Right ventricle myocardium inferior (tissue), 1 donor: ENCODE measurements around the gene TRPV4. TPM values are rescaled to one million over a fixed set of nuclear protein-coding genes. Genes with fewer than 3 reads are reported as not detected.

Experiments used
- ATAC-seq: fragments of 200-7000 bp; cut with Tn5 transposase; one replicate; pipeline ENCODE4 v1.9.1; 2020; ENCODE audit warnings: mild to moderate bottlenecking, moderate library complexity
- DNase-seq: peaks from one replicate; pipeline ENCODE4 v3.0.0; 2021; ENCODE audit errors: missing footprints
- intact Hi-C: fragments of 100-400 bp; cut with DNase I; formaldehyde crosslinking; loops from one replicate; pipeline ENCODE4 v1.11.0; 2022
- total RNA-seq: library from RNA; stranded (reverse); fragmentation: NEBNext Ultra II Directional; extraction: Animal tissue kit (Norgen Biotek cat#: 25700); gene quantifications from one replicate; pipeline ENCODE4 v1.2.1, GENCODE V29; 2021
- donor health status: DM: no; HTN: yes; CAD: no; lungs with severe emphysema.

Gene TRPV4
- total RNA-seq, 1 donor from 2014 or later: 0.32 TPM

DNA sequence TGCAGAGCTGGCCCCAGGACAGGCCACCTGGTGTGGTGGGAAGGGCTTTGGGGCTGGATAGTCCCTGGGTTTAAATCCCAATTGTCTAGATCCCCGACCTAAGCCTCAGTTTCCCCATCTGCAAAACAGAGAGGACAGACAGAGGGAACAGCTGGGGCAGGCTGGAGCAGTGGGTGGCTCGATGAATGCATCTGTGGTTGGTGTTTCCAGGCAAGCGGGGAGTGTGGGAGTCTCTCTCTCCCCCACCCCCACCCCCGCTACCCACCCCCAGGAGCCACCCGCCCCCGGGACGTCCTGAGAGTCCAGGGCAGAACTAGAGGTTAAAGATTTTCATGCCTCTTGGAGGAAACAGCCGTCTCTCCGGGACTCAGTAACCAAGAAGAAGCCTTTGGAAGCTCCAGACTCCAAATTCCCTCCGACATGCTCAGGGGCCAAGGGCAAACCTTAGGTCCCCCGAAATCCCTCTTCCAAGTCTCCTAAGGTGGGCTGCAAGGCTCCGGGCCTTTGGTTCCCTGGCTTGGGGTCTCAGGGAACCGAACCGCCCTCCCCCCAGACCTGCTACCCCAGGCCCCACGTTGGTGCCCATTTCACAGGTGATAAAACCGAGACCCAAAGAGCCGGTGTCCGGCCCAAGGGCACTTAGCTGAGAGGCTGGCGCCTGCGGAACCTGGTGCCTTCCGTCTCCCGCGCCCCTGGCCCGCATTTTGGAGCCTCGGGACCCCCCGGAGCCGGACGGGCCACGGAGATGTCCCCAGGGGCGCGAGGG, 474 bp downstream of the TRPV4 start:
- intact Hi-C loops: no loop called here
- DNase-seq: peak; percentile 65
- no peak for ATAC-seq

- no peak for DNase-seq
- intact Hi-C loops: no loop called here
- no peak for ATAC-seq
Measured at GRCh38 chr12:109831929-109832328, 1.3 kb downstream of the TRPV4 start.

GRCh38 chr12:109831365-109831764, 1.8 kb downstream of the TRPV4 start:
- intact Hi-C loops: no loop called here
- ATAC-seq (no peak), DNase-seq (peak; percentile 9)

DNA sequence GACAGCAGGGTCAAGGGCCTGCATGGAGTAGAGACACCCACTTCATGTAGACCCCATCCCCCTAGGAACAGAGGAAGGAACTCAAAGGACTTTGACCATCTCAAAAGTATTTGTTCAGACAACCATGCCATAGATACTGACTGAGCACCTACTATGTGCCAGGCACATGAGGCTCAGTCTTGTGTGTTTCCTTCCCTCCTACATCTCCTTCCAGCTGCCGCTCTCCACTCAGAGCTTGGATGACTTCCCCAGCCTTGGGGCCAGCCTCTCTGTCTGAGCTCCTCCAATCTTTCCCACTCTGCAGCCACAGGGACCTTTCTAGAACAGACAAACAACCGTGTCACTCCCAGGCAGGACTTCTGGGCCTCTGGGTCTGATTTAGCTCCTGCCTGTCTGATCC, 2.5 kb downstream of the TRPV4 start:
- intact Hi-C loops: no loop called here
- ATAC-seq: no peak
- no peak for DNase-seq

DNA sequence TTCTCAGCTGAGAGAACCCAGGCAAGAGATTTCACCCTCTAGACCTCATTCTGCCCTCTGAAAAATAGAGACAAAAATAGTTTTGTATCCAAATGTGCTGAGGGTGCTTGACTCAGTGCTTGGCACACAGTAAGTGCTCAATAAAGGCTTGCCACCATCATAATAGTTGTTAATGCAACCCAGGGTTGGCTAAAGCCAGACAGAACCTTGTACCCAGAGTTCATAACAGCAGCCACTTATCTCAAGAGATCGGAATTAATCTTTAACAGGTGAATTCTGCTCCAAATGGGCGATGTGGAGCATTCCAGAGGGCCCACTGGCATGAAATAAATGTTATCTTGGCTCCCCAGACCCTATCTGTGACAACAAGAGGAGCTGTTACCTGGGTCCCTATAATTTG, 2.9 kb downstream of the TRPV4 start:
- DNase-seq (no peak), ATAC-seq (no peak)
- intact Hi-C loops: no loop called here

GRCh38 chr12:109829667-109830066, 3.5 kb downstream of the TRPV4 start:
- ATAC-seq (no peak), DNase-seq (no peak)
- intact Hi-C loops: no loop called here

- DNase-seq: no peak
- intact Hi-C loops: no loop called here
- no peak for ATAC-seq
Measured at GRCh38 chr12:109828754-109829511, 4.3 kb downstream of the TRPV4 start.

GRCh38 chr12:109827566-109828550, 5.3 kb downstream of the TRPV4 start:
- intact Hi-C loops: no loop called here
- peak; percentile 82 for ATAC-seq
- peak; percentile 90 for DNase-seq

DNA sequence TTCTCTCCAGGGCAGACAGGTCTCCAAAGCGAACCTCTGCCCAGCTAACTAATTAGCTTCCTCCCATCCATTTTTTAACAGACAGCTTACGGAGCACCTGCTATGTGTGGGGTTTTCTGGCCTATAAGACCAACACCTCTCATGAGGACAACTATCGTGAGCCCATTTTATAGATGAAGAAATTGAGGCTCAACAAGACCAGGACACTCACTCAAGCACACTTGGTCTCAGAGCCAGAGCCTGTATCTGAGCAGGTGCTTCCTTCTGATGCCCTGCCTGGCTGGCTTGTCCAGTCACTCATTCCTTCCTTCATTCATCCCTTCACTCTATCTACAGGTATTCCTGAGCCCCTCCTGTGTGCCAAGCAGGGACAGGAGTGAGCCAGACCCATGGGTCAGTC, 6.1 kb downstream of the TRPV4 start:
- no peak for ATAC-seq
- intact Hi-C loops: no loop called here
- DNase-seq: peak; percentile 22

GRCh38 chr12:109824731-109825130, 8.5 kb downstream of the TRPV4 start:
- DNase-seq: no peak
- no peak for ATAC-seq
- intact Hi-C loops: no loop called here

- DNase-seq (peak; percentile 67), ATAC-seq (peak; percentile 72)
- intact Hi-C loops: no loop called here
Measured at GRCh38 chr12:109822951-109823411, 10.2 kb downstream of the TRPV4 start.

DNA sequence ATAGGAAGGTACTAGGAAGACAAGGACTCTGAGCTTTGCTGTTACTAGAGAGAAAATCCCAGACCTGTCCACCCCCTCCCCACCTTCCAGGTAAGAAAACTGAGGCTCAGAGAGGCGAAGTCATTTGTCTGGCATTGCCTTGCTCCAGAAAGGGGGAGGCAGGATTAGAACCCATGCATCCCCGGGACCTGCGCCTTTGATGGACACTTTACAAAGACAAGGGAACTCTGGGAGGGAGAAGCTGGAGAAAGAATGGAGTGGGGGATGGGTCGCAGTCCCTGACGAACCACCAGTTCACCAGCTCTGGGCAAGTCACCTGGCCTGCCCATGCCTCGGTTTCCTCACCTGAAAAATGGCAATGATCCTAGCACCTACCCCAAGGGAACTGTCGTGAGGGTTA, 10.8 kb downstream of the TRPV4 start:
- intact Hi-C loops: no loop called here
- ATAC-seq (no peak), DNase-seq (no peak)

GRCh38 chr12:109821968-109822367, 11.2 kb downstream of the TRPV4 start:
- intact Hi-C loops: no loop called here
- no peak for ATAC-seq
- DNase-seq: no peak

- ATAC-seq (no peak), DNase-seq (no peak)
- intact Hi-C loops: no loop called here
Measured at GRCh38 chr12:109820816-109821381, 12.3 kb downstream of the TRPV4 start.

GRCh38 chr12:109818905-109819500, 14.2 kb downstream of the TRPV4 start:
- ATAC-seq: no peak
- no peak for DNase-seq
- intact Hi-C loops: no loop called here

- intact Hi-C loops: no loop called here
- DNase-seq: no peak
- no peak for ATAC-seq
Measured at GRCh38 chr12:109818253-109818652, 14.9 kb downstream of the TRPV4 start.

DNA sequence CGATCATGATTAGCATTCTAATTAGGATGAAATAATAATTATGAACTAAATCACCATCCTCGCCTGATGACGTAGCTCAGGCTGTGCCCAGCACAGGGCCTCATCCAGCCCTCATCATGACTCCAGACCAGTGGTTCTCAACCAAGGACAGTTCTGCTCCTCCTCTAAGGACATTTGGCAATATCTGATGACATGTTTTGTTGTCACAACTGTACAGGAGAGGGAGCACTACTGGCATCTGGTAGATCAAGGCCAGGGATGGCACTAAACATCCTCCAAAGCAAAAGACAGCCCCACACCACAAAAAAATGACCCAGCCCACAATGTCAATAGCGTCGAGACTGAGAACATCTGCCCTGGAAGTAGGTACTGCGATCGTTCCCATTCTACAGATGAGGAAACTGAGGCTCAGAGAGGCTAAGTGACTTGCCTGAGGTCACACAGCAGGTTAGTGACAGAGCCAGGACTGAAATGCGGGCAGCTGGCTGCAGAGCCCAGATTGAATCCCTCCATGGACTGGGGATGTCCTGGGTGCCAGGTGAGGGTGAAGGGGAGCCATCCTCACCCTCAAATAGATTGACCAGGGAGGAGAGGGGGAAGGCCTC, 15.5 kb downstream of the TRPV4 start:
- DNase-seq (no peak), ATAC-seq (no peak)
- intact Hi-C loops: no loop called here

- DNase-seq: no peak
- no peak for ATAC-seq
- intact Hi-C loops: no loop called here
Measured at GRCh38 chr12:109816870-109817269, 16.3 kb downstream of the TRPV4 start.
